C1 segment of cervical spinal cord (tissue), 14 donors: ENCODE measurements around the gene CRTAC1.
A peak's percentile ranks its signal among the peaks of the same experiment; 100 is the strongest.
"Not testable (repeated sequence)": the region's sequence is repeated elsewhere in the genome, so short reads cannot be mapped to it uniquely, and the experiment has no call there.

Source experiments
- DNase-seq, 14 donors: peaks; one replicate each; lab custom pipeline; 2025; lab: John Stamatoyannopoulos, UW

Gene CRTAC1

DNA sequence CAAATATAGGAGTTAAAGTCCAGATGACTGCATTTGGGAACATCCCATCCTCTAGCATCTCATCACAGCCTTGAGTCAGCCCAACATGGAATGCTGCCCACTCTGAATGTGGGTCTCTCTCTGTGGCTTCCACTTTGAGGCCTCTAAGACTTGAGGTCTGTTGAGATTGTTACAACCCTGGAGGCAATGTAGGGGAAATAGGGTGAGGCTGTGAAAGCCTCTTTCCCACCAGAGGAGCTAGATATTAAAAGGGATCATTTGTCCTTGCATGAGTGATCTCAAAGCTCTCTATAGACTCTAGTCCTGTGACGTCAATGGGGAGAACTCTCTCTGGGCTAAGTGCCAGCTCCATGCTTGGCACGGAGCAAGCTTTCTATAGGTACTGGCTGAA, 187.1 kb downstream of the CRTAC1 start:
- DNase-seq, result no peak

DNA sequence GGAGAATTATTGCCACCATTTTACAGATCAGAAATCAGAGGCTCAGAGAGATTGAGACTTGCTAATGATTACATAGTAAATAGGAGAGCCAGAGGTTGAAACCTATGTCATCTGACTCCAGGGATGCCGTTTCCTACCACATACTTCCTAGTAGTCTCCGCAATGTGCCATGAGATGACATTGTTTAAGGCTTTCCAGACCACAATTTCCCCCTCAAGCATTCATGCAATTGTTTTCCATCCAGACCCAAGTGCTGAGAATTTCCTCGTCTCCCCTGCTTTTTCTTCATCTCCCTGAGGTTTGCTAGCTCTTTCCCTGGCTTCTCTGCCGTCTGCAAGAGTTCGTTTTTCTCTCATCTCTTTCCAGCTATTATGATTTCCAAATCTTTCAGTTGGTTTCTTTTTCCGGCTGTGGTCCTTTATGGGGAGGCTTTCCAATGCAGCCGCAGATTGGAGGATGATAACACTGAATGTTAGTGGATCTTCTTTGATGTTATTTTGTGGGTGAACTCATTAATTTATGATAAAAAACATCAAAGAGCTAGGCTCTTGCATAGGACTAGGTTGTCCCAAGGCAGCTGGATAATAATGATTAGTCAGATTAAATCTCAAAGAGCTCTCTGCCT, 187.7 kb downstream of the CRTAC1 start:
- DNase-seq, result no peak

DNA sequence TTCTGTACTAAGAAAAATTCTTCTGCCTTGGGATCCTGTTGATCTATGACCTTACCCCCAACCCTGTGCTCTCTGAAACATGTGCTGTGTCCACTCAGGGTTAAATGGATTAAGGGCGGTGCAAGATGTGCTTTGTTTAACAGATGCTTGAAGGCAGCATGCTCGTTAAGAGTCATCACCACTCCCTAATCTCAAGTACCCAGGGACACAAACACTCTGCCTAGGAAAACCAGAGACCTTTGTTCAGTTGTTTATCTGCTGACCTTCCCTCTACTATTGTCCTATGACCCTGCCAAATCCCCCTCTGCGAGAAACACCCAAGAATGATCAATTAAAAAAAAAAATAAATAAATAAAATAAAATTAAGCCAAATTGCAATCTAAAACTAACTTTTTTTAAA, 188.3 kb downstream of the CRTAC1 start:
- not testable (repeated sequence) for DNase-seq

DNA sequence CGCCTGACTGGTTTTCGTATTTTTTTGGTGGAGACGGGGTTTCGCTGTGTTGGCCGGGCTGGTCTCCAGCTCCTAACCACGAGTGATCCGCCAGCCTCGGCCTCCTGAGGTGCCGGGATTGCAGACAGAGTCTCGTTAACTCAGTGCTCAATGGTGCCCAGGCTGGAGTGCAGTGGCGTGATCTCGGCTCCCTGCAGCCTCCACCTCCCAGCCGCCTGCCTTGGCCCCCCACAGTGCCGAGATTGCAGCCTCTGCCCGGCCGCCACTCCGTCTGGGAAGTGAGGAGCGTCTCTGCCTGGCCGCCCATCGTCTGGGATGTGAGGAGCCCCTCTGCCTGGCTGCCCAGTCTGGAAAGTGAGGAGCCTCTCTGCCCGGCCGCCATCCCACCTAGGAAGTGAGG, 189.3 kb downstream of the CRTAC1 start:
- not testable (repeated sequence) for DNase-seq

DNA sequence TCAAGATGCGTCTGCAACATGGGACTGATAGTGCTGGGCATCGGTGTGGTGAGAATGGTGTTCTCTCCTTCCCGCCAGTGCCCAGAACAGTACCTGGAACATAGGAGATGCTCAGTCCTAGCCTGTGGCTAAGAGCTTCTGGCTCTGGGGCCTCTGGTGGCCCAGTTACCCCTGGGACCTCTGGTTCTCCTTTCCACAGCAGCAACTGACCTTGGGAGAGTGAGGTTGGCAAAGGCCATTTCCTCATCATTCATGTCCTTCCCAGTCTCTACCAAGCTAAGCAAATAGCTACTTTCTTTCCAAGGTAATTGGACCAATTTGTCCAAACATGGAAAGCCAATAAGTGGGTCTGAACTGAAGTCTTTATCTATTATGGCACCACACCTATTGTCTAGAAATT, 192.3 kb downstream of the CRTAC1 start:
- DNase-seq, result no peak

DNA sequence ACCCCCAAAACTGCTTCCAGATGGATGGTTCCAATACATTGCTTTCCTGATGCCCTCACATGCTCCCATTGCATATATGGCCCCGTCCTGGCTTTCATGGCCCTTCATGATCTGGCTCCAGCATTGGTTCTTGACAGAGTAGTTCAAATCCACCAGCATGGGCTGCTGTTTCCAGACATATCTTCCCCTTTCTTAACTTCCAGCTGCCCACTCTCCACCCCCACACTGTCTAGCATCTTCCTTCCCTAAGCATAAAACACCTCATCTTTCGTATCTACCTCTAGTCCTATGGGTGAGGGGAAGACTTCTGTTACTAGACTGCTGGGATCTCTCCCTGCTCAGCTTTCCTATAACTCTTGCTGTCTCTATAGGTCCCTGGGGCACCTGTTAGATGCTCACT, 194.0 kb downstream of the CRTAC1 start:
- no peak for DNase-seq

DNA sequence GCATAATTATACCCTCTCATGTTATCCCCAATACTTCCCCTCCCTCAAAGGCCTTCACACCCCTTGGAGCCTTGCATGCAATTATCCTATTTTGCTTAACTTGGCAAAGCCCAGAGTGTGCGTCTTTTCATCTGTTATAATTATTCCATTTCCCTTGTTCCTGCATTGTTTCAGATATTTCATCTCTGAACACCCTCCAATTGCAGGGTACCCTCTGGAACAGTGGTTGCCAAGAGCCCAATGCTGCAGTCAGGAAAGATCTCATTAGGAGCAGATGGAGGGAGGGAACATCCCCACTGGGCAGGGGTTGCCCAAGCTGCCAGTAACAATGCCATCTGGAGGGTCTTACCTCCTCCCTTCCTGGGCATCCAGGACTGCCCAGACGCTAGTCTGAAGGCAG, 199.2 kb downstream of the CRTAC1 start:
- DNase-seq, result no peak

DNA sequence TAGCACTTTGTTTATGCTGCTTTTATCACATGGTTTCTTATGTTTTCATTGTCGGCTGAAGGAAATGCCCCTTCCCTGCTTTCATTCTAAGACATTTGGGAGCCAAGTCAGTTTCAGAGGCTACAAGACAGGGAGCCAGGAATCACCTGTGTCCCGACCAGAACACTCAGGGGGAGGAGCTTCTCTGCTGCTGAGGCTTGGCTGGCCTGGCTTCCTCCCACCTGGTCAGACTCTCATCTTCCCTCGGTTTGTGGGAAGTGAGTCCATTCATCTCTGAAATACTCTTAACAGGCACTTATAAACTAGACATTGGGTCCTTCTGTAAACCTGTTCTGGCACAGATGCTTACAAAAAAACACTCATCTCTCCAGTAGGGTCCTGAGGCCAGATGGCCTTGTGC, 200.4 kb downstream of the CRTAC1 start:
- DNase-seq, result peak in 1 of 14 donors; percentile 80

DNA sequence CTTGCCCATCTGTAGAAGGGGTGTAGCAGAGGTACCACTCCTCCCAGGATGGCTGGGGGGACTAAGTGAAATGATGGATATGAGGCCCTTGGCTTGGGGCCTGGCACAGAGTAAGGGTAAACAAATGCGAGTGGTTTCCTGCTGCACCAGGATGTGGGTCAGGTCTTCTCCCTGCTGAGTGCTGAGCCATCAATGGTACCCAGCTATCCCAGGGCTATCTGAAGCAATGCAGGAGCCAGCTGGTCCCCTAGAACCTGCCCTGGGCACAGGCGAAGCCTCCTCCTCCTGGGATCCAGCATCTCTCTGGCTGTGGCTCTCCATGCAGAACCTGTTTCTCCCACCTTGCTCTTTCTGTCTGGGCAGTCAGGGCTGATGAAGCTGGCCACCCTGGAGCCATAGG, 201.7 kb downstream of the CRTAC1 start:
- DNase-seq, result peak in 1 of 14 donors; percentile 42

DNA sequence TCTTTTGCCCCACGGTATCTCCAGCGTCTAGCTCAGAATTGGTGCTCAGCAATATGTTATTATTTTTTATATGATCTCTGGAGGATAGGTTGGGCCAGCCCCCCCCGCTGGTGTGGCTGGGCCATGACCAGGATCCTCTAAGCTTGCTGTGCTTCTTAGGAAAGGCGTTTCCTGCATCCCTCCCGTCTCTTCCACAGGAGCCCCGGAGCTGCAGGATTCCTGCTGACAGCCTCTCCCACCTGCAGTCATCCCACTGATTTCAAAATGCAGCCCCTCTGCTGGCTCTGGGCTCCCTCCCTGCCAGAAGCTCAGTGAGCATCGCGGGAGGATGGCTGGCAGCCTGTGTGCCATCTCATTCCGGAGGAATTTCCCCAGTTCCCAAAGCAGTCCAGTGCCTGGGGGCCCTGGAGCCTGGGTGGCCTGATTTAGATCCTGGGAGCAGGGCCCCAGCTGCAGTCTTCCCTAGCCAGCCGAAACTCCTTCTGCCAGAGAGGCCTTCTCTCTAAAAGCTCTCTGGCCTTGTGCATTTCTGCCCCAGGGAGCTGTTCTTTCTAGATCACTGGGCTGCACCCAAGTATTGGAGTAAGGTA, 202.6 kb downstream of the CRTAC1 start:
- peak in 2 of 14 donors; percentile 19 to 60 for DNase-seq

DNA sequence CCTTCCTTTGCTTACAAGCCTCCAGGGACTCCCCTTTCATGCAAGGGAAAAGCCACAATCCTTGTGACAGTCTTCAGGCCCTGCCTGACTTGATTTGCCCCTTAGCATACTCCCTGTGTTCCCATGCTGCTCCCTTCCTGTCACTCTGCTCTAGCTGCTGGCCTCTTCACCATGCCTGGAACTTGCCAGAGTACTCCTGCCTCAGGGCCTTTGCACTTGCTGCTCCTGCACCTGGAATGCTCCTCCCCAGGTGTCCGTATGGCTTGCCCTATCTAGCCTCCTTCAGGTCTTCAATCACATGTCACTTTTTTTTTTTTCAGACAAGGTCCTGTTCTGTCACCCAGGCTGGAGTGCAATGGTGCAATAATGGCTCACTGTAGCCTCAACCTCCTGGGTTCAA, 203.5 kb downstream of the CRTAC1 start:
- DNase-seq, result no peak

DNA sequence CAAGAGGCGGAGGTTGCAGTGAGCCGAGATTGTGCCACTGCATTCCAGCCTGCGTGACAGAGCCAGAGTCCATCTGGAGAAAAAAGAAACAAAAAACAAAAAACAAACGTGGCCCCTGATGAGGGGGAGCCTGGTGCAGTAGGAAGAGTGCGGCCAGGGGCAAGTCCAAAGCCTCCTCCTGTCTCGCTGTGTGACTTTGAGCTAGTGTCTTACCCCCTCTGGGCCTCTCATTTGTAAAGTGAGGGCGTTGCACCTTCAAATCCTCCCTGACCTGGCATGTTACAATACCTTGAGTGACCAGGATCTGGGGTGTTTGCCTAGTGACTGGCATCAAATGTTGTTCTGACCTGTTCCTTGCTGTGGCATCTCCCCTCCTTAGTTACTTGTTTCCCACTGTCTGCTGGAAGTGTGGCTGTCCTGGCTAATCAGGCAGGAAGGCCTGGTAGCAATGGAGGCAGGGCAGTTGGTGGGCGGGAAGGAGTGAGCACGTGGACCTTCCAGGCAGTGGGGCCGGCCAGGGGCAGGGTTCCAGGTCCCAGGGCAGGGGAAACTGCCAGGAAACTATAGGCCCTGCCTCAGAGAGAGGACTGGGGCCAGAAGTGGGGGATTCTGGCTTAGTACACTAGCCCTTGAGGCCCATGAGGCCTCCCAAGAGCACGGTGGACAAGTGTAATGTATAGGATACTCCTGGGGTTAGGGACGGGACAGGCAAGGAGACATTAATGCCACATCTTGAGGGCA, 205.2 kb downstream of the CRTAC1 start:
- DNase-seq, result peak in 4 of 14 donors; percentile 6 to 41 (median 29)

DNA sequence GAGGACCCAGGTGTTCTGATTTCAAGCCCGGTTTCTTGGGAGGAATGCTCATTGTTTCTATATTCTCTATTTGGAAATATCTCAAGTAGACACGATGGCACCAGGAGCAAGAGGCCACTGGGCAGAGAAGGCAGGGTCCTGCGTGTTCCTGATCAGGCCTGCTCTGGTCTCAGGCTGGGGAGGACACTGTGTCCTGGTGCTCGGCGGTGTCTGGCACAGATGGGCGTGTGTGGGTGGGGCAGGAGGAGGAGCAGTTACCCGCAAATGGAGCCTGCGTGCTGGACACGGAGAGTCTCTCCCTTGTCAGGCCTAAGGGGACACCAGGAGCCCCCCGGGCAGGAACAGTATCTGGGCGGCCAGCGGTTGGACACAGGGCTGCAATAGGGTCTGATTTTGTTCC, 206.7 kb downstream of the CRTAC1 start:
- DNase-seq, result peak in 2 of 14 donors; percentile 14 to 93

DNA sequence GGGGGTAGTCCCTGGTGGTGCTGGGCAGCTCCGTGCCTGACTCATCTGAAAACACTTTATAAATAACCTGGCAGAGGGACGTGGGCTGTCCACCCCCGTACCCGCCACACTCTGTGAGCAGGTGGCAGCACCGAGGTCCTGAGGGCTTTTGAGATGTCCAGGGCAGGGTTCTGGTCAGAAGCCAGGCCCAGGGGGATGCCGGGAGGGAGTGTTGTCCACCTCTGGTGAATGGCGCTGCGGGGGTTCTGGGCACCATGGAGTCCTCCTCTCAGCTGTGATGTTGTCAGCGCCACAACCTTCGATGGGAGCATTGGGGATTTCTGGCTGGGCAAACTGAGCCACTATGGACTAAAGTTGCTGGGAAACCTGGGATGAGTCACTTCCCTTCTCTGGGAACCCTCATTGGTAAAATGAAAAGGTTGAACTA, 208.1 kb downstream of the CRTAC1 start:
- peak in 3 of 14 donors; percentile 26 to 79 (median 55) for DNase-seq

DNA sequence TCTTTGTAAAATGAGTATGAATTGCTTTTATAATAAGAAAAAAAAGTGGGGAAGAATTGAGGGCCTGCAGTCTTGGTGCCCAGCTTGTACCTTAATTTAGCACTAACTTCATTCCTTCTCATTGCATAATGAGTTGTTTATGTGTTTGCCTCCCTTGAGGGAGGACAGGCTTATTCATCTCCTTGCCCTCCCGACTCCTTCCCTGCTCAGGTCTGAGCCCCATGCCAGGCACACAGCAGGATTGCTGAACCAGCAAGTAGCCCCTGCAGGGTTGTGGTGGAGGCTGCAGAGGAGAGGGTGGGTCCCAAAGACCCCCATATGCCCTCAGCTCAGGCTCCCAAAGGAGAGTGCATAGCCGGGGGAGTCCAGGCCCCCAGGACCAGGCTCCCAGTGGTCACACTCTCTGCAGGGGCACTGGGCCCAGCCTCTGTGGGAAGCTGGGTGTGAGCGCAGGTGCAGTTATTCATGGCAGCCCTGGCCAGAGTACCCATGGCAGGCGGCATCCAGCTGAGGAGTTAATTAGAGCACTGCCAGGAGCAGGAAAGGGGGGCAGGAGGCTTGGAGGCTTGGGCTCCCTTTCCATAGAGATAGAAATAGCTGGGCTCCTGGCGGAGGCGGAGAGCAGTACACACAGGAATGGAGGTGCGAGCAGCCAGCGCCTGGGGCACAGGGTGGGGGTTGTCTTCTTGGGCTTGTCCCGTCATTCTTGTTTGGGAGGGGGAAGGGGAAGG, 208.9 kb downstream of the CRTAC1 start:
- DNase-seq, result peak in 2 of 14 donors; percentile 13 to 79

DNA sequence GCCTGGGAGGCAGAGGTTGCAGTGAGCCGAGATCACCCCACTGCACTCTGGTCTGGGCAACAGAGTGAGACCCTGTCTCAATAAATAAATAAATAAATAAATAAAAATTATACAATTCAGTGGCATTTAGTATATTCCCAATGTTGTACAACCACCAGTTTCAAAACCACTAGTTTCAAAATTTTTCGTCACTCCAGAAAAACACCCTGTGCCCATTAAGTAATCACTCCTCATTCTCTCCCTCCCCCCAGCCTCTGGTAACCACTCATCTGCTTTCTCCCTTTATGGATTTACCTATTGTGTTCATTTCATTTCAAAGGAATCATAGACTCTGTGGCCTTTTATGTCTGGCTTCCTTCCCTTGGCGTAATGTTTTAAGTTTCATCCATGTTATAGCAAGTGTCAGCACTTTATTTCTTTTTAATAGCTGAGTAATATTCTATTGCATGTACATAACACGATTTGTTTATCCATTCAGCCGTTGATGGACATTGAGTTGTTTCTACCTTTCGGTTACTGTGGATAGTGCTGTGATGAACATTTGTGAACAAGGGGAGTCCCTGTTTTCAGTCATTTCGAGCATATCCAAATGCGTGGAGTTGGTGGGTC, 210.2 kb downstream of the CRTAC1 start:
- no peak for DNase-seq

DNA sequence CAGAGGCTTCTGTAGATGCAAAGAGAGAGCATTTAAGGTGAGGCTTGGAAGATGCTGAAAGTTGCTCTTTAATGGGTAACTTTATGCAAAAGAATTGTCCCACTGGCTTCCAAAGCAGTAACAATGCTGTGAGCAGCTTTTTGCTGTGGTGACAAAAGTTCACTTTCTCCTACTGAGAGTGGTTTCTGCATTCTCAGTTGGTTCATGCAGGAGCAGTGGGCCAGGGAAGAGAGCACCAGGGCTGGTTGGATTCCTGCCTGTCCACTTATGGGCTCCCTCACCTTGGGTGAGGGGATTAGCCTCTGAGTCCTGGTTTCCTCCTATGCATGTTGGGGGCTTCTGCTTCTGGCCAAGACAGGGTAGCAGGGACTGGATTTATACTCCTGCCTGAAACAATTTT, 211.8 kb downstream of the CRTAC1 start:
- no peak for DNase-seq

DNA sequence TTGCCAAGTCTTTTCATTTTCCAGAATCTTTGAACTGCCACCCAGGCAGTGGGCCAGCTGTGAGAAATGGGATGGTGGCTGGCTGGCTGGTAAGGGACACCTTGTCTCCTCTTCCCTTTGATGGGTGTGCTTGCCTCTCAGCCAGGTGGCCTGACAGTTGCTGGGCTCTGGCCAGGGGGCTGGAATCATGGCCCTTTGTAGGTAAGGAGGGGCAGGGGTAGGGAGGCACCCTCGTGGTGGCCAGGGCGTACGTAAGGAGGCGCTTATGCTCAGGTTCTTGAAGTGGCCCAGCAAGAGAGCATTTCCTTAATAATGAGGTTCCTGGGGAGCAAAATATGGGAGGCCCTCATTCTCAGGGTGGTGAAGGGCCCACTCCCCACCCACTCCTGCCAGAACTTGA, 213.8 kb downstream of the CRTAC1 start:
- no peak for DNase-seq
